ENCODE data around the gene CAPN12. TPM values are rescaled to one million over a fixed set of nuclear protein-coding genes. Genes with fewer than 3 reads are reported as not detected.

CAPN12 gene
- total and polyA plus RNA-seq, 4 donors = 0.69 to 2.8 (median 1.8) TPM

DNA sequence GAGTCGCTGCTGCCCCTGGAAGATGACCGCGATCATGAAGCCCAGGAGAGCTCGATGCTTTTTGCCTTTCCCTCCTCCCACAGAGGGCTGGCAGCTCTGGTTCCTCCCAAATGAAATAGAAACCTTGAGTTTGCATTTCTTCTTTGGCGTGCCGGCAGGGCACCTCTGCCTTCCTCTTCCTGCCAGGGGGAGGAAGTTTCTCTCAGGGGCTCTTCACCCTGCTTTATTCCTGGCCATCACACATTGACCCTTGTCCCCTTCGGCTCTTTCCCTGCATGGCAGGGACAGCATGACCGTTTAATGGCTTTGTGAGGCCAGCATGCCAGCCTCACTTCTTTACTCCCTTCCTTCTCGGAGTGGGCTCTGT is 49.0 kb downstream of the CAPN12 start:
- Histone ChIP-seq H3K27me3 (ENCODE audit: control insufficient read depth, insufficient read depth, low read length) (no peaks in the 10 kb centered on the region), H3K27ac (ENCODE audit: low read depth, low read length) (no peak overlapping the region), H3K4me3 (ENCODE audit: low read depth, low read length) (no peak overlapping the region), H3K4me1 (ENCODE audit: control insufficient read depth, insufficient read depth, low read length) (peaks cover 84% of the 10 kb centered on the region), H3K9me3 (ENCODE audit: control insufficient read depth, insufficient read depth, low read length) (no peaks in the 10 kb centered on the region), H3K36me3 (ENCODE audit: control insufficient read depth, insufficient read depth, low read length) (peaks cover 33% of the 10 kb centered on the region)
- no peak for DNase-seq (ENCODE audit: low read depth in 4 of 6, low spot score in 6 of 6)
- 82% methylated on average over 7 of the region's 9 CpGs for WGBS (ENCODE audit: insufficient coverage)

DNA sequence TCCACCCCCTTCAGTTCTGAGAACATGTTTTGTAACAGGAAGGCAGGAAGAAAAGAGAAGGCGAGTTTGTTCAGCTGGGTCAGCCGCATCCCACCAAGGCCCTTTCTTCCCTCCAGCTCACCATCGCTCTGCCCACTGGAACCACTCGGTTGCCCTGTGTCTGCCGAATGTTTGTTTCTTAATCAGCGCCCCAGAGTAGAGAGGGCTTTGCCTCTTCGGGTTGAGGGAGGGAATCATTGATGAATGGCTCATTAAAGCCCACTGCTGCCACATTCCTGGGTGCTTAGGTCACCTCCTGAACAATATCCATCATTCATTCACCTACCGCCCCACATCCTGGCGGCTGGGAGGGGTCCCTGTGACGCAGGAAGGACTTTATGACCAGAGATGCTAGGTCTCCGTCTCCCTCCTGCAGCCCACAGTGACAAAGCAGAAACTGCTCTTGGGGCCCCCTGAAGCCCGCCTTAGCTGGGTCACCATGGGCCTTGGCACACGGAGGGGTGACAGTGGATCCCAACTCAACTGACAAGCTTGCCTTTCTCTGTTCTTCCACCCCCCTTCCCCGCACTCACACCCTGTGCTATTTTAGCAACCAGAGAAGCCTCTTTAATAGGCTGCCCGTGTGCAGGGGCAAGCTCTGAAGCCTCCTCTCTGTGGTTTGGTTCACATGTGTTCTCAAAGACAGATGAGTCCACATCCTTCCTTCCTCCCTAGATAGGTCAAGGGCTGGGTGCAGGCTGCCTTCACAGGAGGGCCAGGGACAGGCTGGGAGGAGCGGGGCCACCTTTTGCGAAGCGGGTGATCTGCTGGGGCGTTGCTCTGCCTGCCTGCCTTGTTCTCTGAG is 50.7 kb downstream of the CAPN12 start:
- H3K4me3 ChIP-seq (ENCODE audit: low read depth, low read length) = no peak overlapping the region
- peak overlapping the region; percentile 76 for H3K27ac ChIP-seq (ENCODE audit: low read depth, low read length)
- WGBS (ENCODE audit: insufficient coverage) = 37% methylated on average over 13 of the region's 19 CpGs
- DNase-seq (ENCODE audit: low read depth in 4 of 6, low spot score in 6 of 6) = peak in 4 of 6 donors; percentile 28 to 76 (median 52)
- peaks cover 27% of the 10 kb centered on the region for H3K36me3 ChIP-seq (ENCODE audit: control insufficient read depth, insufficient read depth, low read length)
- H3K4me1 ChIP-seq (ENCODE audit: control insufficient read depth, insufficient read depth, low read length) = peaks cover 70% of the 10 kb centered on the region
- no peaks in the 10 kb centered on the region for H3K9me3 ChIP-seq (ENCODE audit: control insufficient read depth, insufficient read depth, low read length)
- no peaks in the 10 kb centered on the region for H3K27me3 ChIP-seq (ENCODE audit: control insufficient read depth, insufficient read depth, low read length)

DNA sequence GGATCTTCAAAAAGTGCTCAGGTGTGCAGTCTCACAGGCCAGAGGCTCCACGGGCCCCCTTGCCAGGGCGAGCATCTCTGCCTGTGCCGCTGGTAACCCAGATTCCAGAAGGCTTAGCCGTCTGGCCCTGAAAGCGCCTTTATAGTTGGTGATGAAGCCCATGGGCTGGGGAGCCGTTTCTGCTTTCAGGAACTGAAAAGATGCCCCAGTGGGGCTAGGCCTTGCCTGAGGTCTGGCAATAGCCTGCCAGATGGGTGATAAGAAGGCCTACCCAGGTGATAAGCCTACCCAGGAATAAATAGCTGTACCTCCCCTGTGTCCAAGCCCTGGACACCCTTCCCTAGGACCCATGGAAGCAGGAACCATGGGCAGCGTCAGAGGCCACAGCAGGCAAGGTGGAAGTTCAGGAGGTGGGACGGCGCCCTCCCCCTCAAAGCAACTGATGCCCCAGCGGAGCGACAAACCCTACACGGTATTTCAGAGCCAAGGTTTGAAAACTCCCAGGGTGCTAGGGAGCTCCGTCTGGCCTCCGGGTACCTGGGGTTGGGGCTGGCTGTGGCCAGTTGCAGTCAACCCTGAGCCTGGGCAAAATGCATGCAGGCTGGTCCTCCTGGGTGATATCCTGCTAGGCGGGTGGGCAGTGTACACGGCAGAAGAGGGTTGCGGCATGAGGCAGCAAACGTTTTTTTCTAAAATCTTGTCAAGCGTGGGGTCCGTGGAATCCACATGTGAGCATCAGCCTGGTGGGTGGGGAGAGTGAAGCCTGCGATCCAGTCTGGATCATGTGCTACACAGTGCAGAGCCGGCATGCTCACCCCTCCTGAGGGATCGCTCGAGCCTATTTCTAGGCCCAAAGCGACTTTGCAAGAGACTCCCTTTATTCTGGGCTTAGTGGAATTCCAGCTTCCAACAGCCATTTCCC is 51.6 kb downstream of the CAPN12 start:
- DNase-seq (ENCODE audit: low read depth in 4 of 6, low spot score in 6 of 6) = peak in 1 of 6 donors; percentile 17
- Histone ChIP-seq H3K36me3 (ENCODE audit: control insufficient read depth, insufficient read depth, low read length) (peaks cover 25% of the 10 kb centered on the region), H3K27ac (ENCODE audit: low read depth, low read length) (peak overlapping the region; percentile 76), H3K9me3 (ENCODE audit: control insufficient read depth, insufficient read depth, low read length) (no peaks in the 10 kb centered on the region), H3K4me3 (ENCODE audit: low read depth, low read length) (no peak overlapping the region), H3K4me1 (ENCODE audit: control insufficient read depth, insufficient read depth, low read length) (peaks cover 62% of the 10 kb centered on the region), H3K27me3 (ENCODE audit: control insufficient read depth, insufficient read depth, low read length) (no peaks in the 10 kb centered on the region)
- 56% methylated on average over 19 of the region's 25 CpGs for WGBS (ENCODE audit: insufficient coverage)

DNA sequence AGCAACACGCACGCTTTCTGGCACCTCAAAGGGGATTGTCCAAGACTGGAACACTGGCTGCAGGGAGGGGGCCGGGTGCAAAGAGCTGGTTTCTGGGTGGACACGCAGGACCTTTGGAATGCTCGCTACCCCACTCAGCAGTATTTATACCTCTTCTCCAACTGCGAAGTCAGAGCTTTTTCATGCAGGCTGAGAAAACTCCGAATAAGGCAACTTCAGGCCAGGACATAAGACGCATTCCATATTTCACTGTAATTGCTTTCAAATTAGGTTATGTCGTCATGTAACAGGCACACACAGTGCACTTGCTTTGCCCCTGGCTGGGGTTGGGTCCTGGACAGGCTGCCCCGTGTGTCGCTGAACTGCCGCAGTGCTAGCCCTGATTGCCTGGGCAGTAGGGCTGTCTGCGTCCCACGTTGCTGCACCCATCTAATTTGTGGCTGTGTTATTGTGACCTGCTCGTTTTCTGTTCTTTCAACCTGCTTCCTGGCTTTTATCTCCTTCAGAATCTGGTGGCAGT is 52.3 kb downstream of the CAPN12 start:
- Histone ChIP-seq H3K36me3 (ENCODE audit: control insufficient read depth, insufficient read depth, low read length) (peaks cover 21% of the 10 kb centered on the region), H3K4me1 (ENCODE audit: control insufficient read depth, insufficient read depth, low read length) (peaks cover 56% of the 10 kb centered on the region), H3K27me3 (ENCODE audit: control insufficient read depth, insufficient read depth, low read length) (no peaks in the 10 kb centered on the region), H3K9me3 (ENCODE audit: control insufficient read depth, insufficient read depth, low read length) (no peaks in the 10 kb centered on the region), H3K4me3 (ENCODE audit: low read depth, low read length) (no peak overlapping the region), H3K27ac (ENCODE audit: low read depth, low read length) (peak overlapping the region; percentile 76)
- peak in 1 of 6 donors; percentile 37 for DNase-seq (ENCODE audit: low read depth in 4 of 6, low spot score in 6 of 6)
- 78% methylated on average over 13 of the region's 15 CpGs for WGBS (ENCODE audit: insufficient coverage)

DNA sequence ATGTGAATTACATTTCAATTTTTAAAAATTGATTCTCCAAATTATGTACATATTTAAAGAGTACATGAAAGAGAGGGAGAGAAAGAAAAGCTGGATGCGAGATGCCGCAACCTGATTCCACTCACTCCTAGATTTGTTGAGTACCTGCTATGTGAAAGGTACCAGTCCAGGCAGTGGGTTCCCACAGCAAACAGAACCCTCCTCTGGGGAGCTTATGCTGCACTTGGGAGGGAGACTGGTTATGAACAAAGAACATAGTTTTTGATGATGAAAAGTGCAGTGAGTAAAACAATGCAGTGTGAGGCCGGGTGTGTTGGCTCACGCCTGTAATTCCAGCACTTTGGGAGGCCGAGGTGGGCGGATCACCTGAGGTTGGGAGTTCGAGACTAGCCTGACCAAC is 53.4 kb downstream of the CAPN12 start:
- Histone ChIP-seq H3K4me1 (ENCODE audit: control insufficient read depth, insufficient read depth, low read length) (peaks cover 58% of the 10 kb centered on the region), H3K27ac (ENCODE audit: low read depth, low read length) (peak overlapping the region; percentile 29)
- no peak for DNase-seq (ENCODE audit: low read depth in 4 of 6, low spot score in 6 of 6)

DNA sequence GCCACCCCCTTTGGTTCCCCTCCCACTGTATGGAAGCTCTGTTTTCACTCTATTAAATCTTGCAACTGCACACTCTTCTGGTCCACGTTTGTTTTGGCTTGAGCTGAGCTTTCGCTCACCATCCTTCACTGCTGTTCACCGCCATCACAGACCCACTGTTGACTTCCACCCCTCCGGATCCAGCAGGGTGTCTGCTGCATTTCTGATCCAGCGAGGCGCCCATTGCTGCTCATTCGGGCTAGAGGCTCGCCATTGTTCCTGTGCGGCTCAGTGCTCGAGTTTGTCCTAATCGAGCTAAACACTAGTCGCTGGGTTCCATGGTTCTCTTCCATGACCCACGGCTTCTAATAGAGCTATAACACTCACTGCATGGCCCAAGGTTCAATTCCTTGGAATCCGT is 54.1 kb downstream of the CAPN12 start:
- WGBS (ENCODE audit: insufficient coverage) = 81% methylated on average over 14 of the region's 14 CpGs
- Histone ChIP-seq H3K27ac (ENCODE audit: low read depth, low read length) (peak overlapping the region; percentile 29), H3K4me1 (ENCODE audit: control insufficient read depth, insufficient read depth, low read length) (peaks cover 57% of the 10 kb centered on the region), H3K36me3 (ENCODE audit: control insufficient read depth, insufficient read depth, low read length) (peaks cover 12% of the 10 kb centered on the region), H3K27me3 (ENCODE audit: control insufficient read depth, insufficient read depth, low read length) (no peaks in the 10 kb centered on the region), H3K4me3 (ENCODE audit: low read depth, low read length) (no peak overlapping the region), H3K9me3 (ENCODE audit: control insufficient read depth, insufficient read depth, low read length) (no peaks in the 10 kb centered on the region)
- DNase-seq (ENCODE audit: low read depth in 4 of 6, low spot score in 6 of 6) = no peak

More for the DNA sequence above, 53.4 kb downstream of the CAPN12 start:
- WGBS (ENCODE audit: insufficient coverage) = 88% methylated on average over 3 of the region's 7 CpGs
- H3K27me3 ChIP-seq (ENCODE audit: control insufficient read depth, insufficient read depth, low read length) = no peaks in the 10 kb centered on the region
- peaks cover 18% of the 10 kb centered on the region for H3K36me3 ChIP-seq (ENCODE audit: control insufficient read depth, insufficient read depth, low read length)
- H3K4me3 ChIP-seq (ENCODE audit: low read depth, low read length) = no peak overlapping the region
- H3K9me3 ChIP-seq (ENCODE audit: control insufficient read depth, insufficient read depth, low read length) = no peaks in the 10 kb centered on the region

DNA sequence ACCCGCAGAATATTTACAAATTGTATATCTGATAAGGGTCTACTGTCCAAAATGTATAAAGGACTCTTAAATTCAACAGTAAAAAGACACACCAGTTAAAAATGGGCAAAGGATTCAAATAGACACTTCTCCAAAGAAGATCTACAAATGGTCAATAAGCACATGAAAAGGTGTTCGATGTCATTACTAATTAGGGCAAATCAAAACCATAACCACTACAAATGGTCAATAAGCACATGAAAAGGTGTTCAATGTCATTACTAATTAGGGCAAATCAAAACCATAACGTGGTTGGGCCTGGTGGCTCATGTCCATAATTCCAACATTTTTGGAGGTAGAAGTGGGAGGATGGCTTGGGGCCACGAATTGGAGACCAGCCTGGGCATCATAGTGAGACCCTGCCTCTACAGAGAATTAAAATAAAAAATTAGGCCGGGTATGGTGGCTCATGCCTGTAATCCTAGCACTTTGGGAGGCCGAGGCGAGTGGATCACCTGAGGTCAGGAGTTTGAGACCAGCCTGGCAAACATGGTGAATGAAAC is 56.4 kb downstream of the CAPN12 start:
- Histone ChIP-seq H3K4me3 (ENCODE audit: low read depth, low read length) (no peak overlapping the region), H3K27me3 (ENCODE audit: control insufficient read depth, insufficient read depth, low read length) (no peaks in the 10 kb centered on the region), H3K4me1 (ENCODE audit: control insufficient read depth, insufficient read depth, low read length) (peaks cover 51% of the 10 kb centered on the region), H3K27ac (ENCODE audit: low read depth, low read length) (no peak overlapping the region), H3K36me3 (ENCODE audit: control insufficient read depth, insufficient read depth, low read length) (peaks cover 10% of the 10 kb centered on the region), H3K9me3 (ENCODE audit: control insufficient read depth, insufficient read depth, low read length) (no peaks in the 10 kb centered on the region)
- WGBS (ENCODE audit: insufficient coverage) = 100% methylated on average over 1 of the region's 7 CpGs
- DNase-seq (ENCODE audit: low read depth in 4 of 6, low spot score in 6 of 6) = no peak

DNA sequence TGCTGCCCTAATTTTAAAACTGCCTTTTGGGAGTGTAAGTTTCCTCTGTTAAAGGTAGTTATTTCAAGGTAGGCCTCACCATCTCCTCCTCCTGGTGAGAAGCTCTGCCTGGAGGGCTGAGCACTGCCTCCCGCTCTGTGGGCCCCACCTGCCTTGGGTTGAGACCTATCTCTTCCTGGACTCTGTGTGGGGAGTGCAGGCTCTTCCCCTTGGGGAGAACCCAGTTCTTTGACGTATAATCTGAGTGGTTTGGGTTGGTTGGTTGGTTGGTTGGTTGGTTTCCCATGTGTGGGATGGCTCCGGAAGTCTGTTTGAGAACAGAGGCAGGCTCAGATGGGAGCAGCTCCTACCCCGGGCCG is 57.8 kb downstream of the CAPN12 start:
- Histone ChIP-seq H3K9me3 (ENCODE audit: control insufficient read depth, insufficient read depth, low read length) (no peaks in the 10 kb centered on the region), H3K36me3 (ENCODE audit: control insufficient read depth, insufficient read depth, low read length) (peaks cover 6% of the 10 kb centered on the region), H3K27me3 (ENCODE audit: control insufficient read depth, insufficient read depth, low read length) (no peaks in the 10 kb centered on the region), H3K4me3 (ENCODE audit: low read depth, low read length) (no peak overlapping the region), H3K4me1 (ENCODE audit: control insufficient read depth, insufficient read depth, low read length) (peaks cover 42% of the 10 kb centered on the region), H3K27ac (ENCODE audit: low read depth, low read length) (peak overlapping the region; percentile 59)
- WGBS (ENCODE audit: insufficient coverage) = 94% methylated on average over 5 of the region's 5 CpGs
- DNase-seq (ENCODE audit: low read depth in 4 of 6, low spot score in 6 of 6) = no peak

Data from spinal cord (tissue), 10 donors.